Measurements from ENCODE around the gene LEMD1. TPM values are rescaled to one million over a fixed set of nuclear protein-coding genes. Genes with fewer than 3 reads are reported as not detected.

LEMD1 gene, protein sequence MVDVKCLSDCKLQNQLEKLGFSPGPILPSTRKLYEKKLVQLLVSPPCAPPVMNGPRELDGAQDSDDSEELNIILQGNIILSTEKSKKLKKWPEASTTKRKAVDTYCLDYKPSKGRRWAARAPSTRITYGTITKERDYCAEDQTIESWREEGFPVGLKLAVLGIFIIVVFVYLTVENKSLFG
- total RNA-seq (not detected), polyA plus RNA-seq (not detected)

DNA sequence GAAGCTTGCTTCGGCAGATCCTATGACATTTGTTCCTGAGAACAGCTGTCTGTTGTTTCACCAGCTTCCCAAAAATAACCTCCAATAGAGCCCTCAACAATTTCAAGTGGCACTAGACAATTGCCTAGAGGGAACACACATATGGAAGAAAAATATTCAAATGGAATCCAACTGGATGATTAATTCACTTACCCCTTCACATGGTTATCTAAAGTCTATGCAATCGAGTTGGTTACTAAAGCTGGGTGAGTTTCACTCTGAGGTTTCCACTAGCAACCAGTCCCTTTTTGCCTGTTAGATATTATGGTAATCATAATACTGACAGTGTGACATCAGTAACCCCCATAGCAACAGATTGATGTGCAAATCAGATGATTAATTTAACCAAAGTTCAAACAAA lies at the start of gene LEMD1:
TSS of gene LEMD1 (minus strand) at position 259 of the 400 bp plus-strand sequence. CDS start 1,520 bp downstream, outside the sequence.
- WGBS, result 57% methylated on average over 2 of the region's 2 CpGs
- no peak for DNase-seq (ENCODE audit: extremely low spot score)
- no peak within 1 kb of the TSS for H3K27ac ChIP-seq (ENCODE audit: low read depth)

DNA sequence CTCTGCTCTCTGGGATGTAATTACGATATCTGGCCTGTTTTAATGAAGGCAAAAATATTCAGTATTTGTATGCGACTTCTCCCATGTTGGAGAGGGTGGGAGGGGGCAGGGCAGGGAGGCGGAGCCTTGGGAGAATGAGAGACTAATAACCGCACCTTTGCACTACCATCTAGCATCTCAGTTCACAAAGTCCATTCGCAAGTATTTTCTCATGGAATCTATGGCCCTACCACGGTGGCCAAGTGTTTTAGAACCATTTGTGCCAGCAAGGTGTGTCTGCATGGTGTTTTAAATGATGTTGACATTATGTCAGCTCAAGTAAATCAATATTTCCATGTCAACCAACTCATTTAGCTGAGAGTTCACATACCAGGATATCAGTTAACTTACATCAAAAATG lies 48.3 kb upstream of the LEMD1 start:
- no peak for DNase-seq (ENCODE audit: extremely low spot score)
- WGBS, result 89% methylated on average over 6 of the region's 6 CpGs
- H3K36me3 ChIP-seq (ENCODE audit: insufficient read depth), result no peaks in the 10 kb centered on the region
- H3K4me3 ChIP-seq (ENCODE audit: low read depth, low read length), result no peak overlapping the region
- no peaks in the 10 kb centered on the region for H3K4me1 ChIP-seq (ENCODE audit: insufficient read depth)
- H3K27ac ChIP-seq (ENCODE audit: low read depth), result no peak overlapping the region

More for the DNA sequence above, at the start of gene LEMD1:
- Histone ChIP-seq H3K4me3 (ENCODE audit: low read depth, low read length) (no peak within 1 kb of the TSS), H3K36me3 (ENCODE audit: insufficient read depth) (no peaks in the 10 kb centered on the region), H3K4me1 (ENCODE audit: insufficient read depth) (no peaks in the 10 kb centered on the region)

- no peak for DNase-seq (ENCODE audit: extremely low spot score)
- Histone ChIP-seq H3K27ac (ENCODE audit: low read depth) (no peak overlapping the region), H3K4me3 (ENCODE audit: low read depth, low read length) (no peak overlapping the region), H3K4me1 (ENCODE audit: insufficient read depth) (no peaks in the 10 kb centered on the region), H3K36me3 (ENCODE audit: insufficient read depth) (no peaks in the 10 kb centered on the region)
- 31% methylated on average over 7 of the region's 7 CpGs for whole genome bisulfite sequencing
These were observed 44.9 kb upstream of the LEMD1 start for GRCh38 chr1:205466595-205467220.

- no peak overlapping the region for H3K27ac ChIP-seq (ENCODE audit: low read depth)
- H3K36me3 ChIP-seq (ENCODE audit: insufficient read depth), result no peaks in the 10 kb centered on the region
- 90% methylated on average over 2 of the region's 2 CpGs for WGBS
- DNase-seq (ENCODE audit: extremely low spot score), result no peak
- H3K4me1 ChIP-seq (ENCODE audit: insufficient read depth), result no peaks in the 10 kb centered on the region
- no peak overlapping the region for H3K4me3 ChIP-seq (ENCODE audit: low read depth, low read length)
These were observed 43.5 kb upstream of the LEMD1 start for GRCh38 chr1:205465392-205465791.

GRCh38 chr1:205458777-205459566 lies 37.1 kb upstream of the LEMD1 start:
- no peak for DNase-seq (ENCODE audit: extremely low spot score)

DNA sequence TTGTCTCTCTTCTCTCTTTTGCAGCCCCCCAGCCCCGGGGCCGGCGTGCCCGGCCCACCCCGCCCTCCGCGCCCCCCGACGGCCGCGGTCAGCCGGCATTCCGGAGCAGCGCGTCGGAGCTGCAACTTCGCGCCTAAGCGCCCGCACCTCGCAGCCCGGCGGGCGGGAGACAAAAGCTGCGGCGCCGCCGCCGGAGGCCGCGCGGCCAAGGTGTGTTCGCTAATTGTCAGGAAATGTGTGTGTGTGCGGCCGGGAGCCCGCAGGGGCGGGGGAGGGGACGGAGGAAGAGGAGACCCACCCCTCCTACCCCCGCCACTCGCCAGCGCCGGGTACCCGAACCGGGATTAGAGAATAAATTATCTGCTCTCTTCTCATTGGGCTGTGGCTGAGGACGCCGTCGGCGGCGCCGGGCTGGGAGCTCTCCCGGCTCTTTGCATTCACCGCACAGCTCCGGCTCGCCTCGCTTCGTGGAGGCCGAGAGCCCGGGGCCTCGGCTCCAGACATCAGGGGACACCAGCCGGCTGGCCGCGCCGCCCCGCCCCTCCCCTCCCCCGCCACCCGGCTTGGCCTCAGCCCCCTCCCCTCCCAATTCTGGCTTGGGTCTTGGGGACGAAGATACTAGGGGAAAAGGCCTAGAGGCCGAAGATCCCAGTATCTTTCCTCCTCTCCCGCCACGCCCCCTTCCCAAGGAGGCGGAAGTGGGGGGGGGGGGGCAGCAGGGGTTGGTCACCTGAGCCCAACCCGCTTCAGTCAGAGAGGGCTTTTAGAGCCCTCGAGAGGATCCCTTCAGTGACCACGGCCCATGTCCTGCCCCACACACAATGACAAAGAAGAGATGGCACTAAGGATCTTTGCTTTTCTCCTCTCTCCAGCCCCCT lies 35.3 kb upstream of the LEMD1 start:
- Histone ChIP-seq H3K36me3 (ENCODE audit: insufficient read depth) (no peaks in the 10 kb centered on the region), H3K4me1 (ENCODE audit: insufficient read depth) (no peaks in the 10 kb centered on the region), H3K4me3 (ENCODE audit: low read depth, low read length) (peak overlapping the region; percentile 19), H3K27ac (ENCODE audit: low read depth) (no peak overlapping the region)
- WGBS, result 1% methylated on average over 72 of the region's 74 CpGs
- no peak for DNase-seq (ENCODE audit: extremely low spot score)

More at GRCh38 chr1:205458777-205459566, 37.1 kb upstream of the LEMD1 start:
- H3K36me3 ChIP-seq (ENCODE audit: insufficient read depth), result no peaks in the 10 kb centered on the region
- H3K4me3 ChIP-seq (ENCODE audit: low read depth, low read length), result no peak overlapping the region
- no peaks in the 10 kb centered on the region for H3K4me1 ChIP-seq (ENCODE audit: insufficient read depth)
- 57% methylated on average over 6 of the region's 6 CpGs for WGBS
- H3K27ac ChIP-seq (ENCODE audit: low read depth), result no peak overlapping the region

DNA sequence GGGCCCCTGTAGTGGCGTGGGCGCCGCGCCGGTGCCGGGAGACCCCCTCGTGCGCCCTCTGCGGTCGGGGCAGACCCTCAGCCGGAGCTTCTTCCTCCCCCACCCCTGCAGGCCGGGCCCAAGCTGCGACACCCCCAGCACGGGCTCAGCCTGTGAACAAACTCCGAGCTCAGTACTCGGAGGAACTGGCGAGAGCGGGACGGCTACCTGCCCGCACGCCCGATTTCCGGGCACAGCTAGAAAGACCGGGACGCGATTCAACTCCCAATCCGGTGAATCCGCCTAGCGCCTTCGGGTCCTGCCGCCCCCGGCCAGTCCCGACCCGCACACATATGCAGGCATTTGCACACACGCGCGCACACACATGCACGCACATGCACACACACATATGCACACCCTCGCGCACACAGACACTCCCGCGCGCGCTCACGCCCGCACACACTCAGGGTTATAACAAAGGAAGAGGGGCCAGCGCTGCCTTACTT lies 34.6 kb upstream of the LEMD1 start:
- DNase-seq (ENCODE audit: extremely low spot score), result no peak
- H3K4me1 ChIP-seq (ENCODE audit: insufficient read depth), result no peaks in the 10 kb centered on the region
- H3K36me3 ChIP-seq (ENCODE audit: insufficient read depth), result no peaks in the 10 kb centered on the region
- H3K4me3 ChIP-seq (ENCODE audit: low read depth, low read length), result peak overlapping the region; percentile 19
- under 1% methylated on average over 47 of the region's 47 CpGs for WGBS
- no peak overlapping the region for H3K27ac ChIP-seq (ENCODE audit: low read depth)

DNA sequence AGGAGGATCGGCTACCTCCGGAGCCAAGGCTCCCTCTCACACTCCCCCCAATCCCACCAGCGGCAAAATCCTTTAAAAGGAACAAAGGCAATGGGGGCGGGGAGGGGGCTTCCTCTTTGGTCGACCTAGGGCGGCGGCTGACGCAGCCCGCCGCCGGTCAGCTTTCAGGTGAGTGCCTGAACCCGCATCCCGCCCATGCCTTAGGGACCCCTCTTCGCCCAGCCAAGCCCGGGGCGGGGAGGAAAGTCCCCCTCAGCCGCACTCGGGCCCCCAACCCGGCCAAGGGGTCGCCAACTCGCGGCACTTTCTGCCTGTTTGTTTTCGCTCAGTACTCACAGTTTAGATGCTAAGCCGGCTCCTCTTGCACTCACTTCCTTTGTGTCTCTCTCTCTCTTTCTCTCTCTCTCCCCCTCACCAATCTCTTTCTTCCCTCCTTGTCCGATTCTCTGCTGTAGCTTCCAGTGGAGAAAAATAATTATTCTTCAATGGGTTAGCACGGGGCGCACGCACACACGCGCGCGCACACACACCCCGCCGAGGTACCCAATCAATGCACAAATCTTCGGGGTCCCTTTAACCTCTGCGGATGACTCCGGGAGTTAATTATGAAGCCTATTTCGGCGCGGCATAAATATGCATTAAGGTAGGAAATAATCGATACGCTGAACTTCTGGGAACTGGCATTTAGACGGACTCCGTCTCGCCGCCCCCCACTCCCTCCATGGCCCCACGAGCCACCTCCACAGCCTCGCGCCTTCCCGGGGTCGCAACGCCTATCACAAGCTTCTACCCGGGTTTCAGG lies 33.9 kb upstream of the LEMD1 start, which contains the start of gene BLACAT1:
TSS of gene BLACAT1 (minus strand) at position 465 of the 802 bp plus-strand sequence.
- H3K27ac ChIP-seq (ENCODE audit: low read depth), result no peak within 1 kb of the TSS
- no peaks in the 10 kb centered on the region for H3K36me3 ChIP-seq (ENCODE audit: insufficient read depth)
- peak within 1 kb of the TSS; percentile 19 for H3K4me3 ChIP-seq (ENCODE audit: low read depth, low read length)
- H3K4me1 ChIP-seq (ENCODE audit: insufficient read depth), result no peaks in the 10 kb centered on the region
- 2% methylated on average over 53 of the region's 53 CpGs for WGBS
- no peak for DNase-seq (ENCODE audit: extremely low spot score)

- Histone ChIP-seq H3K4me1 (ENCODE audit: insufficient read depth) (no peaks in the 10 kb centered on the region), H3K4me3 (ENCODE audit: low read depth, low read length) (no peak overlapping the region), H3K27ac (ENCODE audit: low read depth) (no peak overlapping the region), H3K36me3 (ENCODE audit: insufficient read depth) (no peaks in the 10 kb centered on the region)
- no peak for DNase-seq (ENCODE audit: extremely low spot score)
- 18% methylated on average over 6 of the region's 6 CpGs for WGBS
These were observed 33.1 kb upstream of the LEMD1 start for GRCh38 chr1:205454903-205455335.

GRCh38 chr1:205453466-205453865 lies 31.6 kb upstream of the LEMD1 start:
- no peaks in the 10 kb centered on the region for H3K4me1 ChIP-seq (ENCODE audit: insufficient read depth)
- H3K27ac ChIP-seq (ENCODE audit: low read depth), result no peak overlapping the region
- no peak for DNase-seq (ENCODE audit: extremely low spot score)
- 28% methylated on average over 3 of the region's 3 CpGs for WGBS
- no peaks in the 10 kb centered on the region for H3K36me3 ChIP-seq (ENCODE audit: insufficient read depth)
- no peak overlapping the region for H3K4me3 ChIP-seq (ENCODE audit: low read depth, low read length)

- H3K4me1 ChIP-seq (ENCODE audit: insufficient read depth), result no peaks in the 10 kb centered on the region
- no peak for DNase-seq (ENCODE audit: extremely low spot score)
- no peak overlapping the region for H3K27ac ChIP-seq (ENCODE audit: low read depth)
- H3K36me3 ChIP-seq (ENCODE audit: insufficient read depth), result no peaks in the 10 kb centered on the region
- H3K4me3 ChIP-seq (ENCODE audit: low read depth, low read length), result no peak overlapping the region
- WGBS, result 70% methylated on average over 5 of the region's 5 CpGs
These were observed 31.1 kb upstream of the LEMD1 start for GRCh38 chr1:205452933-205453332.

GRCh38 chr1:205452364-205452763 lies 30.5 kb upstream of the LEMD1 start:
- Histone ChIP-seq H3K4me1 (ENCODE audit: insufficient read depth) (no peaks in the 10 kb centered on the region), H3K4me3 (ENCODE audit: low read depth, low read length) (no peak overlapping the region), H3K36me3 (ENCODE audit: insufficient read depth) (no peaks in the 10 kb centered on the region), H3K27ac (ENCODE audit: low read depth) (no peak overlapping the region)
- DNase-seq (ENCODE audit: extremely low spot score), result no peak
- 57% methylated on average over 2 of the region's 2 CpGs for WGBS

Data from urinary bladder (tissue), 4 donors.